ENCODE measurements around the gene ANK2. TPM values are rescaled to one million over a fixed set of nuclear protein-coding genes. Genes with fewer than 3 reads are reported as not detected.

ANK2 gene
- total RNA-seq, 6 donors from 2014 or later: 4.2 to 23.3 (median 8.5) TPM

- DNase-seq (no peak), ATAC-seq (ENCODE audit: low FRiP score in 2 of 2) (no peak)
- WGBS, 2 donors: 77 to 97% methylated on average over 1 of the region's 1 CpG
- Histone ChIP-seq H3K36me3 (no peaks in the 10 kb centered on the region), H3K9me3 (no peaks in the 10 kb centered on the region), H3K27ac (no peak overlapping the region), H3K4me3 (no peak overlapping the region), H3K27me3 (no peaks in the 10 kb centered on the region), H3K4me1 (no peaks in the 10 kb centered on the region)
- TF ChIP-seq POLR2AphosphoS5 (IDR thresholded peaks at IDR 0.05): no peak
- no peak for TF ChIP-seq EP300 (IDR thresholded peaks at IDR 0.05)
- no peak for TF ChIP-seq POLR2A (IDR thresholded peaks at IDR 0.05)
- no peak for TF ChIP-seq CTCF (IDR thresholded peaks at IDR 0.05)
These were observed 38.6 kb downstream of the ANK2 start for GRCh38 chr4:113088050-113088449.

GRCh38 chr4:113090954-113091353 is 41.5 kb downstream of the ANK2 start:
- Histone ChIP-seq H3K4me1 (no peaks in the 10 kb centered on the region), H3K9me3 (no peaks in the 10 kb centered on the region), H3K27ac (no peak overlapping the region), H3K4me3 (no peak overlapping the region), H3K36me3 (no peaks in the 10 kb centered on the region), H3K27me3 (no peaks in the 10 kb centered on the region)
- TF ChIP-seq EP300 (IDR thresholded peaks at IDR 0.05): no peak
- TF ChIP-seq POLR2AphosphoS5 (IDR thresholded peaks at IDR 0.05): no peak
- TF ChIP-seq CTCF (IDR thresholded peaks at IDR 0.05): no peak
- TF ChIP-seq POLR2A (IDR thresholded peaks at IDR 0.05): no peak
- ATAC-seq (ENCODE audit: low FRiP score in 2 of 2) (no peak), DNase-seq (no peak)

GRCh38 chr4:113094331-113094730 is 44.9 kb downstream of the ANK2 start:
- TF ChIP-seq POLR2AphosphoS5 (IDR thresholded peaks at IDR 0.05): no peak
- no peak for TF ChIP-seq EP300 (IDR thresholded peaks at IDR 0.05)
- no peak for TF ChIP-seq CTCF (IDR thresholded peaks at IDR 0.05)
- no peak for TF ChIP-seq POLR2A (IDR thresholded peaks at IDR 0.05)
- H3K36me3 ChIP-seq: no peaks in the 10 kb centered on the region
- ATAC-seq (ENCODE audit: low FRiP score in 2 of 2): no peak
- DNase-seq: no peak
- H3K9me3 ChIP-seq: no peaks in the 10 kb centered on the region
- no peak overlapping the region for H3K27ac ChIP-seq
- no peaks in the 10 kb centered on the region for H3K27me3 ChIP-seq
- WGBS, 2 donors: 49 to 56% methylated on average over 5 of the region's 5 CpGs
- H3K4me1 ChIP-seq: no peaks in the 10 kb centered on the region
- H3K4me3 ChIP-seq: no peak overlapping the region

GRCh38 chr4:113094802-113095201 is 45.3 kb downstream of the ANK2 start:
- Histone ChIP-seq H3K9me3 (no peaks in the 10 kb centered on the region), H3K27me3 (no peaks in the 10 kb centered on the region), H3K27ac (no peak overlapping the region), H3K36me3 (no peaks in the 10 kb centered on the region), H3K4me3 (no peak overlapping the region), H3K4me1 (no peaks in the 10 kb centered on the region)
- no peak for DNase-seq
- ATAC-seq (ENCODE audit: low FRiP score in 2 of 2): no peak
- TF ChIP-seq CTCF (IDR thresholded peaks at IDR 0.05): peak in 3 of 6 experiments; percentile 21 to 25 (median 24)
- TF ChIP-seq POLR2AphosphoS5 (IDR thresholded peaks at IDR 0.05): no peak
- TF ChIP-seq EP300 (IDR thresholded peaks at IDR 0.05): no peak

- H3K36me3 ChIP-seq: no peaks in the 10 kb centered on the region
- TF ChIP-seq EP300 (IDR thresholded peaks at IDR 0.05) (no peak), POLR2A (IDR thresholded peaks at IDR 0.05) (no peak), POLR2AphosphoS5 (IDR thresholded peaks at IDR 0.05) (no peak)
- ATAC-seq (ENCODE audit: low FRiP score in 2 of 2) (no peak), DNase-seq (no peak)
- no peaks in the 10 kb centered on the region for H3K27me3 ChIP-seq
- H3K27ac ChIP-seq: no peak overlapping the region
- H3K4me1 ChIP-seq: no peaks in the 10 kb centered on the region
- no peaks in the 10 kb centered on the region for H3K9me3 ChIP-seq
- H3K4me3 ChIP-seq: no peak overlapping the region
- WGBS, 2 donors: 90 to 93% methylated on average over 1 of the region's 1 CpG
These were observed 52.2 kb downstream of the ANK2 start for GRCh38 chr4:113101669-113102068.

Data from upper lobe of left lung (tissue), 6 donors.